GM19351 (cell line): ENCODE measurements around the gene TSPYL1.
"Not testable (repeated sequence)": the region's sequence is repeated elsewhere in the genome, so short reads cannot be mapped to it uniquely, and the experiment has no call there.

ENCODE experiments used
- ATAC-seq: cut with Tn5 transposase; IDR thresholded peaks from one replicate; pipeline ENCODE4 v1.9.1; 2021; ENCODE audit warnings: mild to moderate bottlenecking, moderate library complexity; ENCODE audit not compliant: unreplicated experiment

Gene TSPYL1

DNA sequence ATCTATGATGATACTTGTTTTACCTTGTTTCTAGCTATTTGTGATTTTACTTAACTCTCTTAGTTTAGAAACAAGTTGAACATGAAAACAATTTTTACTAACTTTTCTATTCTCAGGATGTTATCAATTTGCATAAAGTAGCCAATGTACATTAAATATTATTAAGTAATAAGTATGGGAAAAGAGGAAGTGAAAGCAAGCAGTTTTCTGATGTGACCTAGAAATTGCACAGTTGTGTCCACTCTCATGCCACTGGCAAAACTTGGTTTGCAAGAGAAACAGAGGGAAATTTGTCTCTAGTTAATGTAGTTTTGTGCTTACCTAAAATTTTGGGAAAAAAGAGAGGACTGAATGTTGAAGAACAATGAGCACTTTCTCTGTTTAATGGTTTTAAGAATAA is 19.2 kb upstream of the TSPYL1 start:
- no peak for ATAC-seq

DNA sequence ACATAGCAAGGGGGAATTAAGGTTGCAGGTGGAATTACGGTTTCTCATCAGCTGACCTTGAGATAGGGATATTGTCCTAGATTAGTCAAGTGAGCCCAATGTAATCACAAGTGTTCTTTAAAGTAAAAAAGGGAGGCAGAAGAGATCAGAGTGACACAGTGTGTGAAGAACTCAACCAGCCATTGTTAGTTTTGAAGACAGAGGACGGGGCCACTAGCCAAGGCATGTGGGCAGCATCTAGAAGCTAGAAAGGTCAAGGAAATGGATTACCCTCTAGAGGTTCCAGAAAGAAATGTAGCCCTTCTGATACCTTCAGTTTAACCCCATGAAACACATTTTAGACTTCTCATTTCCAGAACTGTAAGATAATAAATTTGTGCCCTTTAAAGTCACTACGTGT is 18.5 kb upstream of the TSPYL1 start:
- ATAC-seq: no peak

- ATAC-seq: no peak
Observed at GRCh38 chr6:116292553-116292952, 12.8 kb upstream of the TSPYL1 start.

GRCh38 chr6:116291701-116292396 is 12.1 kb upstream of the TSPYL1 start:
- no peak for ATAC-seq

GRCh38 chr6:116290799-116291198 is 11.1 kb upstream of the TSPYL1 start:
- ATAC-seq: no peak

GRCh38 chr6:116289876-116290275 is 10.1 kb upstream of the TSPYL1 start:
- ATAC-seq: no peak

GRCh38 chr6:116287689-116288282 is 8.1 kb upstream of the TSPYL1 start:
- ATAC-seq: peak; percentile 58

- ATAC-seq: no peak
Observed at GRCh38 chr6:116286773-116287358, 7.1 kb upstream of the TSPYL1 start.

- not testable (repeated sequence) for ATAC-seq
Observed at GRCh38 chr6:116284984-116285383, 5.3 kb upstream of the TSPYL1 start.

DNA sequence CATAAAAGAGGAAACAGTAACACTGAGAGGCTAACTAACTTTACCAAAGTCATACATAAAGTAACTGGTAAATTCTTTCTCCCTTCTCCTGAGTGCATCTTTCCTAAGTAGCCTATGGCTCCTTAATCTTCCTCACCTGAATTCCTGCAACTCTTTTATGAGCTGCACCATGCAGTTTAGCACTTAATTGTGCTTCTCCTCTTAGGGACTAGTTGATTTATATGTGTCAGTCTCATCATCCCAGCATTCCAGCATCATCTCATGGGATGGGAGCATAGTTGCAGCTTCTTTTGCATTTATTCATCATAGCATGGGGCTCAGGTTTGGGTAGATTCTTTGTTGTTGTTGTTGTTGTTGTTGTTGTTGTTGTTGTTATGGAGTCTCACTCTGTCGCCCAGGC is 3.5 kb upstream of the TSPYL1 start:
- no peak for ATAC-seq

DNA sequence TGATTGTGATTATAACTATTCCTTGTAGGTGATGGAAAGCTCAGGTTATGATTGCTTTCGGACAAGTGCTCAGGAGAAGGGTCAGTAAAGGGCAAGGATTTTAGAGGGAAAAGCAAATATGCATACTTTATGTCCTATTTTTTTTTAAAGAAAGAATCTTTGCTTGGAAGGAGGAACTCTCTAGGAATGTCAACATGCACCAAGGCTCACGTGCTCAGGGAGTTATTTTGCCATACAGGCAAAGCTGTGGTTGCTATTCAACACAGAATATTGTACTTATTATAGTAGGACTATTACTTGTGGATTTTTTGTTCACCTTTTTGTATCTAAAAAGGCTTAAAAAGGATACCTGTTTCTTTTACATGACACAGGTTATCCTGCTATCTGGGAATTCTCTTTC is 3.0 kb upstream of the TSPYL1 start:
- ATAC-seq: no peak

- ATAC-seq: no peak
Observed at GRCh38 chr6:116280933-116281316, 1.2 kb upstream of the TSPYL1 start.

- ATAC-seq: no peak
Observed at GRCh38 chr6:116280161-116280932, 617 bp upstream of the TSPYL1 start.

DNA sequence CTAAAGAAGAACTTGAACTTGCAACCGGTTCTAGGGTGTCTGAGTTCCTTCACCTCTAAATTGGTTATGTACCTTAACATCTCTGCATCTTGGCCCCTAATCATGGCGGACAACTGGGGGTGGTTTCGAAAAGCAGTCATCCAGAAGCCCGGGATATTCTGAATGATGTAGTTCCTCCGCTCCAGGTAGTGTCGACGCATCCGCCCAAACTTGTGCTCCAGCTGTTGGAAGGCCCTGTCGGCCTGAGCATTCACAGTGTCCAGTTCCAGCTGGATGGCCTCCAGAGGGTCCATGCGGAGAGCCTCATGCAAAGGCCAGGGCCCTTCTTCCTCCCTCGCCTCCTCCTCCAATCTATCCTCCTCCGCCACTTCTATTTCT is 887 bp downstream of the TSPYL1 start:
- ATAC-seq: no peak

GRCh38 chr6:116278481-116278829 is 1.3 kb downstream of the TSPYL1 start:
- ATAC-seq: no peak

DNA sequence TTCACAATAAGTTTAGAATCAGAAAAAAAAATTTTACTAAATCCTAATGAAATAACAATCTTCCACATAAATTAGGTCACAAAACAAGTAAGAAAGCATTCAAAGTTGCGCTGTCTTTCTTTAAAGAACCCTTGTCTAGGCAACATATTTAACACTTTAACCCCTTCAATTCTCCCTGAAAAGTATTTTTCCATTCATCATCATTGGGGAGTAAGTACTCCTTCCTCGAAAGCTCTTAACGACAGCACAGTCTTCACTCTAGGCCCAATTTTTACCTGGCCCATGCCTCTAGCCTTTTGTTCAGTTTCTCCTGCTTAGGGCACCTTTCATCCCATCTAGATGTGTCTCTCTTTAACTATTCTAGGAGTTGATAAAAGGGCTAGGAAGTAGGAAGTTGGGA is 2.6 kb downstream of the TSPYL1 start:
- no peak for ATAC-seq

- ATAC-seq: no peak
Observed at GRCh38 chr6:116271149-116271708, 8.5 kb downstream of the TSPYL1 start.

DNA sequence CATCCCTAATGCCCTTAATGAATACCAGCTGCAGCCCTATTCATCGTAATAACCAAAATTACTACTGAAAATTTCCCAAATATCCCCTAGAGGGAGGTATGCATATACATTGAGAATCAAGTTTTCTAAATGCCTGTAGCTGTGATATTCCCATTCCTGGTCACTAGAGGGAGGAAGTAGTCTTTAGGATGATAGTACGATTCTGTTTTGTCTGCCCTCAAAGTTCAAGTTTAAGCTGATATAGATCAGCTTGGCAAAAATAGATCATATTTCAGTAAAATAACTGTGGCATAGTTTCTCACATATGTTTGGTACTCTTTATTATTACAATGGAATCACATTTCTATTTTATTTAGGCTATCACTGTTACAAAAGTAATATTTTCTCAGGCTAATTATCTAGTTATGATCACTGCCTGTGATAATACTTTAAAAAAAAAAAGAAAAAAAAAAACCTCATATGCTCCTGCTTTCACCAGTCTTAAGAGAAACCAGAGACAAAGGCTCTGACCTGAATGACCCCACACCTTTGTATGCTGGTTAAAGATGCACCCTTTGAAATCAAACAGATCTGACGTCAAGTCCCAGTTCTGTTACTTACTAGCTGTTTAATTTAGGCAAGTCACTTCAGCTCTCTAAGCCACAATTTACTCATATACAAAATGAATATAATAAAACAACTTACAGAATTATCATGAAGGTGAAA is 11.0 kb downstream of the TSPYL1 start:
- ATAC-seq: peak; percentile 86

- peak; percentile 1 for ATAC-seq
Observed at GRCh38 chr6:116267836-116268588, 11.7 kb downstream of the TSPYL1 start.

GRCh38 chr6:116266803-116267202 is 12.9 kb downstream of the TSPYL1 start:
- ATAC-seq: no peak
